Vagina (tissue), 2 donors: ENCODE data around the gene OR52J3. TPM values are rescaled to one million over a fixed set of nuclear protein-coding genes. Genes with fewer than 3 reads are reported as not detected.

Source experiments
- DNase-seq, 2 donors: peaks; one replicate each; pipeline ENCODE4 v3.0.0-alpha.2; 2017; ENCODE audit errors: extremely low spot score in 2 of 2
- H3K27ac ChIP-seq: fragments of 200-600 bp; sonication (generic); one replicate; pipeline ENCODE4 v1.5.1; 2019
- H3K27me3 ChIP-seq: fragments of 200-600 bp; sonication (generic); one replicate; pipeline ENCODE4 v1.5.1; 2019
- H3K36me3 ChIP-seq, 2 donors: fragments of 200-600 bp; sonication (generic); one replicate each; pipeline ENCODE4 v1.5.1; 2017 to 2019
- H3K4me1 ChIP-seq: fragments of 200-600 bp; sonication (generic); one replicate; pipeline ENCODE4 v1.5.1; 2019
- H3K4me3 ChIP-seq, 2 donors: fragments of 200-600 bp; sonication (generic); 1 replicate in 1 of 2; 2 replicates in 1 of 2; pipeline ENCODE4 v1.5.1; 2016 to 2019
- H3K9me3 ChIP-seq: fragments of 200-600 bp; sonication (generic); one replicate; pipeline ENCODE4 v1.5.1; 2019
- POLR2A ChIP-seq, 2 donors: fragments of 450-650 bp; IDR thresholded peaks; one replicate each; pipeline ENCODE4 v1.6.1; 2017; ENCODE audit warnings: antibody characterized with exemption in 2 of 2, mild to moderate bottlenecking in 2 of 2, moderate library complexity in 2 of 2
- POLR2AphosphoS5 ChIP-seq, 2 donors: sonication (generic); formaldehyde crosslinking; IDR thresholded peaks; one replicate each; pipeline ENCODE4 v1.9.0; 2017; ENCODE audit warnings: antibody characterized with exemption in 2 of 2, mild to moderate bottlenecking in 2 of 2, low read depth in 1 of 2; ENCODE audit not compliant: insufficient read depth in 1 of 2
- intact Hi-C: fragments of 100-400 bp; cut with DNase I; formaldehyde crosslinking; loops from one replicate; pipeline ENCODE4 v1.15.1; 2023
- total RNA-seq: library from RNA; depleted of rRNA; stranded (reverse); fragments of >200 nt; gene quantifications from one replicate; pipeline ENCODE4 v1.2.3, GENCODE V29; 2016
- TF ChIP-seq, protein P1 (sequence below), 3 experiments: fragments of 450-650 bp in 2 of 3; fragments of 200-600 bp in 1 of 3; sonication (generic) in 1 of 3; IDR thresholded peaks; one replicate each; pipeline ENCODE4 v1.5.1; 2017 to 2019; ENCODE audit warnings: antibody characterized with exemption in 3 of 3, mild to moderate bottlenecking in 2 of 3, moderate library complexity in 2 of 3

Gene OR52J3
- total RNA-seq, 1 donor from 2014 or later = not detected

DNA sequence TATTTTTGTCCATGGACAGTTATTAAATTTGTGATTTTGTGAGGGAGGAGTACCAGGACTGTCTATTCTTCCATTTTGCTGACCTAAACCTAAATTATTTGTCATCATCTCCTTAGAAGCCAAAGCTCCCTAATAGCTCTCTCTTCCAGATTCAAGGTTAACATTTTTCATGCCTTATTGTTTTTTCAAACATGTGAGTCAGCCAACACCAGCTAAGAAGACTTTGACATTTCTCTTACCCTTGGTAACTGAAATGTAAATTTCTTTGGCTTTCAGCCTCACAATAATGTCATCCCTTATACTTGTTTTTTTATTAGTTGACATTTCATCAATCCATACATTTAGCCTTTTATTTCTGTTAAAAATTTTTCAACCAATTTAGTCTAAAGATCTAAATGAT, 42.2 kb downstream of the OR52J3 start:
- Histone ChIP-seq H3K27ac (no peak overlapping the region), H3K4me1 (no peaks in the 10 kb centered on the region), H3K27me3 (no peaks in the 10 kb centered on the region), H3K36me3 (no peaks in the 10 kb centered on the region), H3K4me3 (no peak overlapping the region), H3K9me3 (no peaks in the 10 kb centered on the region)
- TF ChIP-seq POLR2A (IDR thresholded peaks at IDR 0.05) = no peak
- no peak for TF ChIP-seq POLR2AphosphoS5 (IDR thresholded peaks at IDR 0.05; ENCODE audit: insufficient read depth in 1 of 2, low read depth in 1 of 2)
- TF ChIP-seq, protein P1, sequence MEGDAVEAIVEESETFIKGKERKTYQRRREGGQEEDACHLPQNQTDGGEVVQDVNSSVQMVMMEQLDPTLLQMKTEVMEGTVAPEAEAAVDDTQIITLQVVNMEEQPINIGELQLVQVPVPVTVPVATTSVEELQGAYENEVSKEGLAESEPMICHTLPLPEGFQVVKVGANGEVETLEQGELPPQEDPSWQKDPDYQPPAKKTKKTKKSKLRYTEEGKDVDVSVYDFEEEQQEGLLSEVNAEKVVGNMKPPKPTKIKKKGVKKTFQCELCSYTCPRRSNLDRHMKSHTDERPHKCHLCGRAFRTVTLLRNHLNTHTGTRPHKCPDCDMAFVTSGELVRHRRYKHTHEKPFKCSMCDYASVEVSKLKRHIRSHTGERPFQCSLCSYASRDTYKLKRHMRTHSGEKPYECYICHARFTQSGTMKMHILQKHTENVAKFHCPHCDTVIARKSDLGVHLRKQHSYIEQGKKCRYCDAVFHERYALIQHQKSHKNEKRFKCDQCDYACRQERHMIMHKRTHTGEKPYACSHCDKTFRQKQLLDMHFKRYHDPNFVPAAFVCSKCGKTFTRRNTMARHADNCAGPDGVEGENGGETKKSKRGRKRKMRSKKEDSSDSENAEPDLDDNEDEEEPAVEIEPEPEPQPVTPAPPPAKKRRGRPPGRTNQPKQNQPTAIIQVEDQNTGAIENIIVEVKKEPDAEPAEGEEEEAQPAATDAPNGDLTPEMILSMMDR (IDR thresholded peaks at IDR 0.05) = no peak
- DNase-seq = no peak
- intact Hi-C loops = no loop called here

DNA sequence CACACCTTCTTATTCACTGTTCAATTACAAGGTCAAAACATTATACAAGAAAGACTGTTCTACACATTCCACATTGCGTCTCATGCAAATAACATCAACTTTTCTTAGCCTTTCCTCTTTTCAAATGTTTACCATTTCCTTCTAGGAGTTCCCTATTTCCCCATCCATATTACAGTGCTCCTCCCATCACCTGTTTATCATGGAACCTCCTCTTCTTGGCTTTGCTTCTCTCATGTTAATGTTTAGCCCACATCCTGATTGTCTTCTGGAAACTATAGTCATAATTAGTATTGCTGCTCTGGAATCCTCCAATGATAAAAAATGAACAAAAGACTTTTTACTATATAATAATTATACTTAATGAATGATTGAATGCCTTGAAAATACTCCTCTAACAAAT, 44.3 kb downstream of the OR52J3 start:
- Histone ChIP-seq H3K4me1 (no peaks in the 10 kb centered on the region), H3K27me3 (no peaks in the 10 kb centered on the region)
- intact Hi-C loops = no loop called here

GRCh38 chr11:5092821-5093585, 46.7 kb downstream of the OR52J3 start:
- DNase-seq = no peak
- Histone ChIP-seq H3K9me3 (no peaks in the 10 kb centered on the region), H3K4me3 (no peak overlapping the region), H3K36me3 (no peaks in the 10 kb centered on the region), H3K4me1 (no peaks in the 10 kb centered on the region), H3K27ac (no peak overlapping the region), H3K27me3 (no peaks in the 10 kb centered on the region)
- intact Hi-C loops = no loop called here
- TF ChIP-seq POLR2A (IDR thresholded peaks at IDR 0.05) = no peak
- TF ChIP-seq, protein P1 (IDR thresholded peaks at IDR 0.05) = no peak
- no peak for TF ChIP-seq POLR2AphosphoS5 (IDR thresholded peaks at IDR 0.05; ENCODE audit: insufficient read depth in 1 of 2, low read depth in 1 of 2)

More for the DNA sequence above, 44.3 kb downstream of the OR52J3 start:
- no peak overlapping the region for H3K4me3 ChIP-seq
- no peak for DNase-seq
- H3K36me3 ChIP-seq = no peaks in the 10 kb centered on the region
- H3K27ac ChIP-seq = no peak overlapping the region
- TF ChIP-seq POLR2A (IDR thresholded peaks at IDR 0.05) (no peak), POLR2AphosphoS5 (IDR thresholded peaks at IDR 0.05; ENCODE audit: insufficient read depth in 1 of 2, low read depth in 1 of 2) (no peak)
- TF ChIP-seq, protein P1 (IDR thresholded peaks at IDR 0.05) = no peak
- H3K9me3 ChIP-seq = no peaks in the 10 kb centered on the region

DNA sequence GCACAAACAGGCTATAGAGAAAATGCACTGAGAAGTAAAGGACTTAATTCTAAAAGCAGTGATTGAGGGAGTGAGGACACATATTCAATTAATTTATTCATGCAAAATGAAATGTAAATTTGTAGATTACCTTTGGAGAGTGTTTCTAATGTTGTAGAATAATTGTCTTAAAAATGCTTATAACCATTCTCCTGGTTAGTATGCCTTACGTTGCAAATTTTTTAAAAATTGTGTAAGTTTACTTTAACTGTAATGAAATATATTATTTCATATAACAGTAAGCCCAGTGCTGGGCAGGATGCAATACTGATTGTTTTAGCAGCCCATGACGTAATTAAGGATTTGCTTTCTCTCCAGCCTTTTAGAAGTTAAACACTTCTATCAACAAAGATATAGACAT, 49.7 kb downstream of the OR52J3 start:
- intact Hi-C loops = no loop called here
- TF ChIP-seq POLR2A (IDR thresholded peaks at IDR 0.05) = no peak
- TF ChIP-seq, protein P1 (IDR thresholded peaks at IDR 0.05) = no peak
- DNase-seq = no peak
- Histone ChIP-seq H3K4me1 (no peaks in the 10 kb centered on the region), H3K4me3 (no peak overlapping the region), H3K27me3 (no peaks in the 10 kb centered on the region), H3K9me3 (no peaks in the 10 kb centered on the region), H3K27ac (no peak overlapping the region), H3K36me3 (no peaks in the 10 kb centered on the region)

Other genes starting within 250 kb of the OR52J3 start
- gene OR52R1, start 242.1 kb upstream of the OR52J3 start, total RNA-seq = not detected
- not detected for gene OR51F2, start 225.2 kb upstream of the OR52J3 start, total RNA-seq
- not detected for gene OR51S1, start 197.3 kb upstream of the OR52J3 start, total RNA-seq
- gene OR51T1, start 164.6 kb upstream of the OR52J3 start, total RNA-seq = not detected
- gene OR51A7, start 142.7 kb upstream of the OR52J3 start, total RNA-seq = not detected
- gene OR51G2, start 127.2 kb upstream of the OR52J3 start, total RNA-seq = not detected
- gene OR51G1, start 122.2 kb upstream of the OR52J3 start, total RNA-seq = not detected
- not detected for gene OR51A4, start 98.9 kb upstream of the OR52J3 start, total RNA-seq
- not detected for gene OR51A2, start 90.8 kb upstream of the OR52J3 start, total RNA-seq
- not detected for gene OR51L1, start 51.7 kb upstream of the OR52J3 start, total RNA-seq
- not detected for gene OR52E2, start 13.1 kb downstream of the OR52J3 start, total RNA-seq
- not detected for gene OR52E1, start 23.0 kb downstream of the OR52J3 start, total RNA-seq
- not detected for gene OR52A5, start 91.8 kb downstream of the OR52J3 start, total RNA-seq
- not detected for gene OR52A1, start 108.2 kb downstream of the OR52J3 start, total RNA-seq
- not detected for gene OR51V1, start 154.2 kb downstream of the OR52J3 start, total RNA-seq
- 591 TPM for gene HBB, start 180.5 kb downstream of the OR52J3 start, total RNA-seq
- not detected for gene HBD, start 188.0 kb downstream of the OR52J3 start, total RNA-seq
- not detected for gene HBG1, start 203.3 kb downstream of the OR52J3 start, total RNA-seq
- not detected for gene HBG2, start 208.3 kb downstream of the OR52J3 start, total RNA-seq
- gene HBE1, start 223.4 kb downstream of the OR52J3 start, total RNA-seq = not detected